Tibial nerve (tissue), 3 donors: ENCODE data around the gene RSL1D1.

ENCODE experiments used
- POLR2A ChIP-seq, 2 donors: fragments of 450-650 bp; IDR thresholded peaks; one replicate each; pipeline ENCODE4 v1.6.1; 2017; ENCODE audit warnings: antibody characterized with exemption in 2 of 2, mild to moderate bottlenecking in 2 of 2, moderate library complexity in 2 of 2
- TF ChIP-seq, protein P1 (sequence below), 5 experiments: fragments of 200-600 bp in 3 of 5; fragments of 450-650 bp in 2 of 5; sonication (generic) in 3 of 5; IDR thresholded peaks; one replicate each; pipeline ENCODE4 v1.5.1; 2016 to 2019; ENCODE audit warnings: antibody characterized with exemption in 5 of 5, mild to moderate bottlenecking in 3 of 5, moderate library complexity in 2 of 5

DNA sequence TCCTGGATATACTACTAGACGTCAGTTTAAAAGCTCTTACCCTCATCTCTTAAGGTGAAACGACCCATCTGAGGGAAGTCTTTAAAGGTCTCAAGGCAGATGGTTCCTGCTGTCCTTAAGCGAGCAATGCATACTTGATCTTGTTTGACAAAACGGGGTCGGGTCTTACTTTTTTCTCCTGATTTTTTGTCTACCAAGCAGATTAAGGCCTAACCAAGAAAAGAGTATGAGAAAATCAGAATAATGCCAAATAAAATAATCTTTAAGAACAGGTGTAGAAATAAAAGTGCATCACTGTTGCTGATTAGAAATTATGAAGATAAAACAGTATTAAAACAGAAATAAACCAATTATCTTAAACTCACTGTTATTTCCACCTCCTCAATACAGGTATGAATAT lies 24.4 kb upstream of the RSL1D1 start:
- TF ChIP-seq, protein P1, sequence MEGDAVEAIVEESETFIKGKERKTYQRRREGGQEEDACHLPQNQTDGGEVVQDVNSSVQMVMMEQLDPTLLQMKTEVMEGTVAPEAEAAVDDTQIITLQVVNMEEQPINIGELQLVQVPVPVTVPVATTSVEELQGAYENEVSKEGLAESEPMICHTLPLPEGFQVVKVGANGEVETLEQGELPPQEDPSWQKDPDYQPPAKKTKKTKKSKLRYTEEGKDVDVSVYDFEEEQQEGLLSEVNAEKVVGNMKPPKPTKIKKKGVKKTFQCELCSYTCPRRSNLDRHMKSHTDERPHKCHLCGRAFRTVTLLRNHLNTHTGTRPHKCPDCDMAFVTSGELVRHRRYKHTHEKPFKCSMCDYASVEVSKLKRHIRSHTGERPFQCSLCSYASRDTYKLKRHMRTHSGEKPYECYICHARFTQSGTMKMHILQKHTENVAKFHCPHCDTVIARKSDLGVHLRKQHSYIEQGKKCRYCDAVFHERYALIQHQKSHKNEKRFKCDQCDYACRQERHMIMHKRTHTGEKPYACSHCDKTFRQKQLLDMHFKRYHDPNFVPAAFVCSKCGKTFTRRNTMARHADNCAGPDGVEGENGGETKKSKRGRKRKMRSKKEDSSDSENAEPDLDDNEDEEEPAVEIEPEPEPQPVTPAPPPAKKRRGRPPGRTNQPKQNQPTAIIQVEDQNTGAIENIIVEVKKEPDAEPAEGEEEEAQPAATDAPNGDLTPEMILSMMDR (IDR thresholded peaks at IDR 0.05) = no peak
- no peak for TF ChIP-seq POLR2A (IDR thresholded peaks at IDR 0.05)
